ENCODE data around the gene RNF213.

DNA sequence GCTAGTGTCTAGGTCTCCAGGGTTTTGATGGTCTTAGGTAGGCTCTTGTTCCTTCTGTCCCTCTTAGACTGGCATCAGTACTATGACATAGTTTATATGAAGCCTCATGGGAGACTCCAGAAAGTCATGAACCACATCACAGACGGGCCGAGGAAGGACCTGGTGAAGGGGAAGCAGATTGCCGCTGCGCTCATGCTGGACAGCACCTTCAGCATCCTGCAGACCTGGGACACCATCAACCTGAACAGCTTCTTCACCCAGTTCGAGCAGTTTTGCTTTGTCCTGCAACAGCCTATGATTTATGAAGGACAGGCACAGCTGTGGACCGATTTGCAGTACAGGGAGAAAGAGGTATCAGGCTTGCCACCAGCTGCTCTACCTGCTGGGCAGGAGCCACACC lies 34.0 kb downstream of the RNF213 start:
- TF ChIP-seq, protein P1, sequence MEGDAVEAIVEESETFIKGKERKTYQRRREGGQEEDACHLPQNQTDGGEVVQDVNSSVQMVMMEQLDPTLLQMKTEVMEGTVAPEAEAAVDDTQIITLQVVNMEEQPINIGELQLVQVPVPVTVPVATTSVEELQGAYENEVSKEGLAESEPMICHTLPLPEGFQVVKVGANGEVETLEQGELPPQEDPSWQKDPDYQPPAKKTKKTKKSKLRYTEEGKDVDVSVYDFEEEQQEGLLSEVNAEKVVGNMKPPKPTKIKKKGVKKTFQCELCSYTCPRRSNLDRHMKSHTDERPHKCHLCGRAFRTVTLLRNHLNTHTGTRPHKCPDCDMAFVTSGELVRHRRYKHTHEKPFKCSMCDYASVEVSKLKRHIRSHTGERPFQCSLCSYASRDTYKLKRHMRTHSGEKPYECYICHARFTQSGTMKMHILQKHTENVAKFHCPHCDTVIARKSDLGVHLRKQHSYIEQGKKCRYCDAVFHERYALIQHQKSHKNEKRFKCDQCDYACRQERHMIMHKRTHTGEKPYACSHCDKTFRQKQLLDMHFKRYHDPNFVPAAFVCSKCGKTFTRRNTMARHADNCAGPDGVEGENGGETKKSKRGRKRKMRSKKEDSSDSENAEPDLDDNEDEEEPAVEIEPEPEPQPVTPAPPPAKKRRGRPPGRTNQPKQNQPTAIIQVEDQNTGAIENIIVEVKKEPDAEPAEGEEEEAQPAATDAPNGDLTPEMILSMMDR (conservative IDR thresholded peaks at IDR 0.05): no peak
- no peak for TF ChIP-seq EZH2 (IDR thresholded peaks at IDR 0.05; ENCODE audit: low read depth)

Data from PC-9 (cell line).